Endothelial cell of umbilical vein (primary cell): ENCODE data around the gene ZNF814. TPM values are rescaled to one million over a fixed set of nuclear protein-coding genes. Genes with fewer than 3 reads are reported as not detected.

ENCODE experiments used
- BruUV-seq: library from RNA; stranded (reverse); fragments of 400-500 nt; replicated peaks from 2 replicates; lab custom pipeline; 2021; lab: Mats Ljungman, UMichigan
- CTCF ChIA-PET: fragments of 300-600, 350-600 bp; sonication (Branson Sonifier 250); formaldehyde crosslinking; loops from one replicate; lab custom pipeline; 2021; ENCODE audit warnings: antibody characterized with exemption, inconsistent platforms; lab: Charles Lee
- POLR2A ChIA-PET: fragments of 300-600, 350-600 bp; sonication (Branson Sonifier 250); formaldehyde crosslinking; loops from one replicate; lab custom pipeline; 2021; ENCODE audit warnings: antibody characterized with exemption, inconsistent platforms; lab: Charles Lee
- DNase-seq: peaks from one replicate; pipeline ENCODE4 v3.0.0-alpha.2; 2011; ENCODE audit warnings: low read depth, low spot score
- FAIRE-seq: peaks from 2 replicates; lab custom pipeline; 2011; peaks lifted over from hg19 to GRCh38; lab: Jason Lieb, UNC
- H2AFZ ChIP-seq: 2 replicates; pipeline ENCODE4 v1.6.0; 2012; ENCODE audit warnings: low read depth, low read length, control low read depth, inconsistent platforms
- H3K27ac ChIP-seq: 2 replicates; pipeline ENCODE4 v1.5.1; 2011; ENCODE audit warnings: low read depth, mild to moderate bottlenecking, control low read depth, low read length, moderate library complexity; ENCODE audit not compliant: insufficient read depth
- H3K27me3 ChIP-seq, 2 experiments: 2 replicates each; pipeline versions ENCODE4 v1.6.0 to v1.6.1; 2011; ENCODE audit warnings: low read length in 2 of 2, mixed read lengths in 1 of 2; ENCODE audit not compliant: control insufficient read depth in 2 of 2, insufficient read depth in 2 of 2
- H3K36me3 ChIP-seq, 2 experiments: 2 replicates in 1 of 2; 3 replicates in 1 of 2; pipeline ENCODE4 v1.5.1; 2011; ENCODE audit warnings: low read length in 2 of 2, mild to moderate bottlenecking in 1 of 2, moderate library complexity in 1 of 2; ENCODE audit not compliant: control insufficient read depth in 2 of 2, insufficient read depth in 2 of 2; ENCODE audit errors: extremely low read depth in 1 of 2
- H3K4me1 ChIP-seq: 3 replicates; pipeline ENCODE4 v1.5.1; 2011; ENCODE audit warnings: mild to moderate bottlenecking, low read length; ENCODE audit not compliant: control insufficient read depth, insufficient read depth; ENCODE audit errors: extremely low read depth
- H3K4me2 ChIP-seq: 2 replicates; pipeline ENCODE4 v1.6.1; 2011; ENCODE audit warnings: low read length, control low read depth, mixed read lengths; ENCODE audit not compliant: insufficient read depth
- H3K4me3 ChIP-seq, 3 experiments: fragments of 200-600 bp in 1 of 3; sonication (generic), shearing (Covaris generic) in 1 of 3; replicated peaks in 1 of 3; 2 replicates each; pipeline ENCODE4 v1.5.1; 2011 to 2016; ENCODE audit warnings: control low read depth in 3 of 3, low read length in 3 of 3, mild to moderate bottlenecking in 2 of 3, inconsistent platforms in 1 of 3, low read depth in 1 of 3, moderate library complexity in 1 of 3; ENCODE audit not compliant: insufficient read depth in 1 of 3
- H3K79me2 ChIP-seq: 2 replicates; pipeline ENCODE4 v1.6.0; 2012; ENCODE audit warnings: low read length, inconsistent platforms; ENCODE audit not compliant: control insufficient read depth, insufficient read depth
- H3K9ac ChIP-seq: replicated peaks from 2 replicates; pipeline ENCODE3; 2011; ENCODE audit warnings: low read length, control low read depth; ENCODE audit not compliant: insufficient read depth; ENCODE audit errors: extremely low read depth
- H3K9me1 ChIP-seq: replicated peaks from 3 replicates; pipeline ENCODE4 v1.6.0; 2011; ENCODE audit warnings: mild to moderate bottlenecking, low read length; ENCODE audit not compliant: control insufficient read depth, insufficient read depth; ENCODE audit errors: extremely low read depth
- H3K9me3 ChIP-seq: replicated peaks from 2 replicates; pipeline ENCODE4 v1.5.1; 2012; ENCODE audit warnings: low read length, inconsistent platforms; ENCODE audit not compliant: control insufficient read depth, insufficient read depth
- H4K20me1 ChIP-seq: replicated peaks from 2 replicates; pipeline ENCODE3; 2011; ENCODE audit warnings: mild to moderate bottlenecking, low read length; ENCODE audit not compliant: control insufficient read depth, insufficient read depth; ENCODE audit errors: extremely low read depth
- CTCF ChIP-seq, 2 donors: IDR thresholded peaks; 1 replicate in 1 of 2; 2 replicates in 1 of 2; pipeline ENCODE4 v1.5.1; 2011; ENCODE audit warnings: low read length in 2 of 2, mild to moderate bottlenecking in 2 of 2, moderate library complexity in 2 of 2, control low read depth in 1 of 2, inconsistent platforms in 1 of 2, low read depth in 1 of 2; ENCODE audit not compliant: insufficient read depth in 1 of 2; ENCODE audit errors: extremely low read depth in 1 of 2
- EZH2 ChIP-seq: IDR thresholded peaks from 2 replicates; pipeline ENCODE4 v1.6.1; 2012; ENCODE audit warnings: borderline replicate concordance, low read depth, mild to moderate bottlenecking, moderate library complexity, low read length, inconsistent platforms; ENCODE audit not compliant: severe bottlenecking
- FOS ChIP-seq: IDR thresholded peaks from 2 replicates; pipeline ENCODE4 v1.6.1; 2011; ENCODE audit warnings: mild to moderate bottlenecking, low read length, moderate library complexity, borderline replicate concordance; ENCODE audit not compliant: insufficient read depth
- GATA2 ChIP-seq: IDR thresholded peaks from 2 replicates; pipeline ENCODE4 v1.7.0; 2011; ENCODE audit warnings: low read depth, mild to moderate bottlenecking, moderate library complexity, mixed read lengths, low read length; ENCODE audit not compliant: insufficient read length, insufficient read depth
- JUN ChIP-seq: IDR thresholded peaks from 2 replicates; pipeline ENCODE4 v1.6.1; 2011; ENCODE audit warnings: borderline replicate concordance, low read depth; ENCODE audit not compliant: insufficient read length, insufficient read depth
- MAX ChIP-seq: IDR thresholded peaks from 2 replicates; pipeline ENCODE4 v1.6.1; 2011; ENCODE audit not compliant: insufficient read depth, insufficient read length
- MYC ChIP-seq: IDR thresholded peaks from one replicate; pipeline ENCODE4 v1.6.1; 2011; ENCODE audit warnings: mild to moderate bottlenecking, low read depth, low read length
- POLR2A ChIP-seq: IDR thresholded peaks from 2 replicates; pipeline ENCODE4 v1.6.1; 2012; ENCODE audit warnings: low read depth, mild to moderate bottlenecking, control low read depth, low read length
- POLR2AphosphoS5 ChIP-seq: IDR thresholded peaks from 2 replicates; pipeline ENCODE4 v1.6.1; 2012; ENCODE audit warnings: low read depth, mild to moderate bottlenecking, control low read depth, low read length, moderate library complexity; ENCODE audit not compliant: insufficient read depth
- dilution Hi-C: fragments of 300-500 bp; cut with MboI; formaldehyde crosslinking; loops from one replicate; pipeline ENCODE4 v1.15.0; 2019; ENCODE audit warnings: low sequenced_read_pairs; ENCODE audit not compliant: extremely low pct_ligation_motif_present
- intact Hi-C: fragments of 100-400 bp; cut with micrococcal nuclease; formaldehyde crosslinking; loops from one replicate; pipeline ENCODE4 v1.10.0; 2022
- polyA plus RNA-seq, 4 experiments: library from polyadenylated mRNA; depleted of rRNA in 3 of 4; stranded (reverse) in 3 of 4; unstranded in 1 of 4; fragments of >200 nt; gene quantifications; 2 replicates each; pipeline versions ENCODE4 v1.2.1 to v1.2.3, GENCODE V29; 2011 to 2012; ENCODE audit warnings: missing spikeins in 1 of 4
- total RNA-seq: library from RNA; stranded (reverse); gene quantifications from 2 replicates; pipeline ENCODE4 v1.2.3, GENCODE V29; 2021

Gene ZNF814
- total and polyA plus RNA-seq, 2 donors (not counting 3 experiments of a cell fraction or from before 2014, with no cell fraction given): 5.7 to 7.9 TPM

GRCh38 chr19:57914531-57914930 lies 25.7 kb upstream of the ZNF814 start:
- TF ChIP-seq GATA2: no peak
- no peak for TF ChIP-seq FOS
- TF ChIP-seq EZH2: no peak
- no peak for TF ChIP-seq JUN
- TF ChIP-seq CTCF (IDR thresholded peaks at IDR 0.05; ENCODE audit: extremely low read depth in 1 of 2, insufficient read depth in 1 of 2, low read depth in 1 of 2, low read length in 2 of 2): no peak
- no peak for TF ChIP-seq MYC
- DNase-seq: no peak
- H3K9me3 ChIP-seq: peaks cover 2% of the 10 kb centered on the region
- peaks cover 0 to 2% of the 10 kb centered on the region in 2 experiments for H3K36me3 ChIP-seq
- no peak overlapping the region for H3K4me2 ChIP-seq
- intact Hi-C loops (no loop called here), dilution Hi-C loops (no loop called here)
- ChIA-PET POLR2A (no interaction called here), CTCF (no interaction called here)
- no peak overlapping the region for H3K9ac ChIP-seq
- no peaks in the 10 kb centered on the region for H3K27me3 ChIP-seq
- H2AFZ ChIP-seq: no peak overlapping the region
- peaks cover 11% of the 10 kb centered on the region for H3K79me2 ChIP-seq
- H3K4me3 ChIP-seq: no peak overlapping the region
- BruUV-seq: no TSS peak
- H3K4me1 ChIP-seq: peaks cover 5% of the 10 kb centered on the region
- FAIRE-seq: no peak
- no peaks in the 10 kb centered on the region for H4K20me1 ChIP-seq
- no peaks in the 10 kb centered on the region for H3K9me1 ChIP-seq
- H3K27ac ChIP-seq: no peak overlapping the region

GRCh38 chr19:57907394-57907793 lies 18.6 kb upstream of the ZNF814 start:
- peaks cover 0 to 4% of the 10 kb centered on the region in 2 experiments for H3K36me3 ChIP-seq
- no peak overlapping the region for H3K4me3 ChIP-seq
- POLR2A ChIA-PET: no interaction called here
- dilution Hi-C loops: no loop called here
- H2AFZ ChIP-seq: no peak overlapping the region
- no peaks in the 10 kb centered on the region for H3K9me1 ChIP-seq
- peaks cover 4% of the 10 kb centered on the region for H3K9me3 ChIP-seq
- no peaks in the 10 kb centered on the region for H3K79me2 ChIP-seq
- H3K27me3 ChIP-seq: no peaks in the 10 kb centered on the region
- FAIRE-seq (no peak), DNase-seq (no peak)
- CTCF ChIA-PET: no interaction called here
- no TSS peak for BruUV-seq
- intact Hi-C loops: no loop called here
- no peak for TF ChIP-seq POLR2A
- TF ChIP-seq EZH2: no peak
- no peak for TF ChIP-seq POLR2AphosphoS5
- TF ChIP-seq MAX: no peak
- TF ChIP-seq CTCF (IDR thresholded peaks at IDR 0.05; ENCODE audit: extremely low read depth in 1 of 2, insufficient read depth in 1 of 2, low read depth in 1 of 2, low read length in 2 of 2): no peak
- no peak for TF ChIP-seq JUN
- TF ChIP-seq GATA2: no peak
- TF ChIP-seq FOS: no peak
- no peak for TF ChIP-seq MYC
- no peaks in the 10 kb centered on the region for H3K4me1 ChIP-seq
- H3K27ac ChIP-seq: no peak overlapping the region
- no peak overlapping the region for H3K9ac ChIP-seq
- H3K4me2 ChIP-seq: no peak overlapping the region
- H4K20me1 ChIP-seq: no peaks in the 10 kb centered on the region
